KOPT-K1 (cell line): ENCODE results near the gene RIGI.

ENCODE experiments used
- H3K27ac ChIP-seq: fragments of 200-600 bp; sonication (generic); 2 replicates; pipeline ENCODE4 v1.5.1; 2016; ENCODE audit warnings: antibody characterized with exemption, mild to moderate bottlenecking, low read depth, low read length; ENCODE audit not compliant: poor library complexity, severe bottlenecking
- H3K36me3 ChIP-seq: fragments of 200-600 bp; sonication (generic); 2 replicates; pipeline ENCODE4 v1.5.1; 2017; ENCODE audit warnings: antibody characterized with exemption, mild to moderate bottlenecking, low read length, moderate library complexity; ENCODE audit not compliant: insufficient read depth
- H3K9me3 ChIP-seq: fragments of 200-600 bp; sonication (generic); 2 replicates; pipeline ENCODE4 v1.5.1; 2017; ENCODE audit warnings: antibody characterized with exemption, low read length, mild to moderate bottlenecking; ENCODE audit not compliant: insufficient read depth, poor library complexity, severe bottlenecking

The RIGI gene

DNA sequence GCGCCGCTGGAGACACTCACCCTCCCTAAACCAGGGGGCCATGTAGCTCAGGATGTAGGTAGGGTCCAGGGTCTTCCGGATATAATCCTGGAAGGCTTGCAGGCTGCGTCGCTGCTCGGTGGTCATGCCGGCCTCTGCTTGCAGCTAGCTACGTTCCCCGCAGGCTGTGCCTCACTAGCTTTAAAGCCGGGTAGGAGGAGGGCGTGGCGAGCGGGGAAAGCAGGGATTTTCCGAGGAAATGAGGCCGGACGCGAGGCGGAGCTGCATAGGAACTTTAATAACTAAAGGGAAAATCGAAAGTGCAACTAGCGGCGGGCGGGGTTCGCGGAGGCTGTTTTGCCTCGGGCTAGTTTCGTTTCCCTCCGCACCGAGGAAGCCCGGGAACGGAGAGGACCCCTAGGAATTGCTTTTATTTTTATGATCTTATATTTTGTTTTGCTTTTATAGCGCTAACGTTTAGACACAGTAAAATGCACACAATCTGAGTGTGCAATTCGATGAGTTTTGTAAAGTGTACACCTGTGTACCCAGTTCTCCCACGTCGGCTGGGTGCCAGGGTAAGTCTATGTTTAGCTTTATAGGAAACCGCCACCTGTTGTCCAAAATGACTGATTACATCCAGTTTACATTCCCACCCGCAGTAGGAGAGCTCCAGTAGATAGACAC is at the start of gene RIGI:
Gene RIGI, minus strand, starts transcription at position 156 of the 666 bp plus-strand sequence. Its CDS starts 30 bp downstream, at position 126.
- peaks cover 13% of the 10 kb centered on the region; the same call in 1 of the 2 replicates for H3K36me3 ChIP-seq
- H3K9me3 ChIP-seq = peaks cover 21% of the 10 kb centered on the region
- peak within 1 kb of the TSS; percentile 85 for H3K27ac ChIP-seq

DNA sequence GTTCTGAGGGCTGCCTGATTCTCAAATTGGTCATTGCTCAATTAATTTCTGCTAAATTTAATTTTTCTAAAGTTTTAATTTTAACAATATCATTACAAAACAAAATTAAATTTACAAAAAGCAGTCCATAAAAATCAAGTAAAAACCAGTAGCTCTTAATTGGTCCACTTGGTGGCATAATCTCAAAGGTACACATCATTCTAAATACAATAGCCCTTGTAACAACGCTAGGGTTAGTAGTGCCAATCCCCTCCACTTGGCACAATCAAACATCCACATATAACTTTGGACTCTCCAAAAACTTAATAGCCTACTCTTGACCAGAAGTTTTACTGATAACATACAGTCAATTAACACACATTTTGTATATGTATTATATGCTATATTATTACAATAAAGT is 48.9 kb upstream of the RIGI start:
- Histone ChIP-seq H3K27ac (no peak overlapping the region), H3K9me3 (no peaks in the 10 kb centered on the region), H3K36me3 (peaks cover 5% of the 10 kb centered on the region; the same call in 1 of the 2 replicates)

DNA sequence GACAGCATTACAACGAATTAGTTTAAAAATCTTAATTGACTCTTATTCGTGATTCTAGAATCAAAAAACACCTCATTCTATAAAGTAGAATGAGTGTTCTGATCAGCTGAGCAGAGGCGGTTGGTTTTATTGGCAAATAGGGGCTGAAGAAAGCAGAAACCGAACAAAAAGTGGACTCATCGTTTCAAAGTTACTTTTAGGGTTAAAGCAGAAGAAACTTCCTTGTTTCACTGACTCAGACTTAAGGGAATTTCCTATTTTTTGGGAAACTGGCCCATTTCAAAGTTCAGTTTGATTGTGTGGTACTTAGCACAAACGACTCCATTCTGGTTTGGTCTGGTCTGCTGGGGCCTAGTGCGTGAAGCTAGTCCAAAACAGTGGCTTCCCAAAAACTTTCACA is 47.8 kb upstream of the RIGI start:
- H3K9me3 ChIP-seq = no peaks in the 10 kb centered on the region
- H3K27ac ChIP-seq = no peak overlapping the region
- H3K36me3 ChIP-seq = peaks cover 5% of the 10 kb centered on the region; the same call in 1 of the 2 replicates

DNA sequence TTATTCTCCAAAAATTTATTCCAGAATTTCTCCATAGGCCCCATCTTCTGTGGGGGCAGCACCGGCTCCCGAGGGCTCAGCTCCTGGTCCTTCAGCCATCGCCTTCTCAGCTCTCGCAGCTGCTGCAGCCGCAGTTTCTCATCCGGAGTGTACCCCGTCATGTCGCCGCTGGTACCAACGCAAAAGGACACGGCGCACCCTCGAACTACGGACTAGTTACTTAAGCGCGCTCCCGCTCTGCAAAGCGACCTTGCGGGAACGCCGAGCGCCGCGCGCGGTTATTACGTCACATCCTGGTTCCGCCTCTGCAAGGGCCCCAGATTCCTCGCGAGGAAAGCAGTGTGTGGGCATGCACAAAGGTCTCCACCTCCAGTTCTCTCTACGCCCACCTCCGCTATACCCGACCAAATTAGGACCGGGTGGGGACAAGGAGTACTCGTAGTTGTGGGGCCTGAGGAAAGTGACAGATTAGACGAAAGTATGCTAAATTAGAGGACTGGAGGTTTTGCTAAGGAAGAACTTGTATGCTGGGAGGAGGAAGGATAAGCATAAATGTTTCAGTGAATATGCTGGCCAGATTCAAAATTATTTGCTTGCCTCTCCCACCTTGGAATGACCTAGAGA is 47.0 kb upstream of the RIGI start, which contains the start of gene NDUFB6:
Gene NDUFB6, minus strand, starts transcription at position 260 of the 624 bp plus-strand sequence. Its CDS starts 99 bp downstream, at position 161.
- Histone ChIP-seq H3K9me3 (no peaks in the 10 kb centered on the region), H3K27ac (peak within 1 kb of the TSS; percentile 60), H3K36me3 (peaks cover 8% of the 10 kb centered on the region; the same call in 1 of the 2 replicates)

DNA sequence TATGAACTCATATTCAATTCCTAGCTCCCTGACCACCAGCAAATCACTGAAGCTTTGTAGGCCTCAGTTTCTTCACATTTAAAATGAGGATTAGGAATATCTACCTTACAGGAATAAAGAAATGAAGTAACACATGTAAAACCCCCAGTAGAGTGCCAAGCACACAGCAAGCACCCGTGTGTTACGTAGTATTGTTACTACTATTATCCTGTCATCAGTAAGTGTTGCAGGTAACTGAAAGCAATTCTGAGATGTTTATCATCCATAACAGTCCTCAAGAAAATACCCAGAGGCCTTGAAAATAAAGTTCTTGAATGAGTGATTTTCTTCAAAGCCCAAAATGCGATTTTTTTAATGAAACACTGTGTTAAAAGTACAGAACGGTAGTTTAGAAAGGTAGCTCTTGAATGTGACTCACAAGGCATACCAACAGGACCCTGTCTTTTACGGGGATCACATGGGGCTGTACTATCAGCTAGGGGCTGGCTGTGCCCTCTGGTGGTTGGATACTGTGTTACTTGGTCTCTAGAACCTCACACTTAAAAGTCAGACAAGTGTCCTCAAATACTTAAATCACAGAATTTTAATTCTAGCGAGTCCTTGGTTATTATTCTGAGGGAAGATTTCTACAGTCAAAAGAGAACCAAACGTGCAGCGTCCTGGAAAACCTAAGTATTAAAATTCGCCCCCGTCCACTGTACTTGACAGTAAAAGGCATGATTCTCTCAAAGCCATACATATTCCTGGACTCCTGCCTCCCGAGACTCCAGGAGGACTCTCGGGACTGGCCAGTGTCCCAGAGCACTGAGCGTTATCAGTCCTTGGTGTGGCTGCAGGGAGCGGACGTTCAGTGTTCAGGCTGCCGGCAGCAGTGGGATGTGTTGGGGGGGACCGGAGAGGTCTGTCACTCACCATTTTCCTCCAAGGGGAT is 46.2 kb upstream of the RIGI start:
- peaks cover 14% of the 10 kb centered on the region; the same call in 1 of the 2 replicates for H3K36me3 ChIP-seq
- H3K27ac ChIP-seq = peak overlapping the region; percentile 60
- H3K9me3 ChIP-seq = no peaks in the 10 kb centered on the region

DNA sequence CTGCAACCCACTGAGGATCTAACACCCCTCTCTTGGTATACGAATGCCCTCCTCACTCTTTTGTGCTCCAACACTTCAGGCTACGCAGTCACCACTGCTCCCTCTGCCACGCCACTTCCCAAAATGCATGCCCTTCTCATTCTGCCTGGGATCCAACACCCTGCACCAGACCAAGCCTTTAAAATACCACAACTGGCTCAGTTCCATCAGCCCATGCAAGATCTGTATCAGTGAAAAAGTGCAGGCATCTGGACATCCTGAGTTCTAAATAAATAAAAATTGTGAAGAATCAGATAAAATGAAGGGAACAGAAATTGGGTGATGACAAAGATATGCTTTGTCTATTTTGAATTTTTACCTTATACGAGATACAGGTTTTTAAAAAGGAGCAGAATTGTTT is 44.3 kb upstream of the RIGI start:
- Histone ChIP-seq H3K27ac (no peak overlapping the region), H3K9me3 (no peaks in the 10 kb centered on the region), H3K36me3 (peaks cover 34% of the 10 kb centered on the region)

DNA sequence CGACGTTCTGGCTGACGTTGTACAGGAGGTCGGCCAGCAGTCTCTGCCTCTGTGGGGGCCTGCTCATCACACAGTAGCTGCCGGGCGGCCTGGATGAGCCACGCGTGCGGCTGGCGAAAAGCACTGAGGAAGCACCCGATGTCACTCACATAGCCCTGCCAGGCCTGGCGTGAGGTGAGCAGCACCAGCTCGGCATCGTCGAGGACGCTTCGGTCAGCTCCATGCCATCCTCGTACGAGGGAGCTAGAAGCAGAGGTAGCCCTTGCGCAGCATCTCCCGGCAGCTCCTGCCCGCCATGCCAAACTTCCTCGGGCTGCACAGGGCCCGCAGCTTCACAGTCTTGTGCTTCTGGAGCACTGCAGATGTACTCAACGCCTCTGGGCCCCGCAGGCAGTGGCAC is 40.8 kb upstream of the RIGI start:
- H3K36me3 ChIP-seq = peaks cover 51% of the 10 kb centered on the region
- H3K9me3 ChIP-seq = no peaks in the 10 kb centered on the region
- H3K27ac ChIP-seq = no peak overlapping the region

DNA sequence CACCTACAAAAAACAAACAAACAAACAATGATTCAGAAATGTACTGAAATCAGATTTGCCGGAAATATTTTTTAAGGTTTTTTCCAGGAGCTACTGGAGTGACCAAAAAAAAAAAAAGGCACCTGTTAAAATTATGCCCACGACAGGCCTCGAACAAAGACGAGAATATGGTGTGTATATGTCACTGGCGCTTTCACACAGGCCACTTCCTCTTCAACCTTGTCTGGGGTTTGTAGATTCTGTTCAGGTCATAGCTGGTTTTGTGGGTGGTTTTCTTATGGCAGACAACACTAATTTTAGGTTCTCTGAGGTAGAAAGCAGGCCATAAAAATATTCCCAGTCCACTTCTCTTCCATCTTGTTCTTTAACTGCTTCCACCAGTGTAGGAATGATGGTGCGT is 40.0 kb upstream of the RIGI start:
- Histone ChIP-seq H3K27ac (no peak overlapping the region), H3K9me3 (no peaks in the 10 kb centered on the region), H3K36me3 (peaks cover 51% of the 10 kb centered on the region)

DNA sequence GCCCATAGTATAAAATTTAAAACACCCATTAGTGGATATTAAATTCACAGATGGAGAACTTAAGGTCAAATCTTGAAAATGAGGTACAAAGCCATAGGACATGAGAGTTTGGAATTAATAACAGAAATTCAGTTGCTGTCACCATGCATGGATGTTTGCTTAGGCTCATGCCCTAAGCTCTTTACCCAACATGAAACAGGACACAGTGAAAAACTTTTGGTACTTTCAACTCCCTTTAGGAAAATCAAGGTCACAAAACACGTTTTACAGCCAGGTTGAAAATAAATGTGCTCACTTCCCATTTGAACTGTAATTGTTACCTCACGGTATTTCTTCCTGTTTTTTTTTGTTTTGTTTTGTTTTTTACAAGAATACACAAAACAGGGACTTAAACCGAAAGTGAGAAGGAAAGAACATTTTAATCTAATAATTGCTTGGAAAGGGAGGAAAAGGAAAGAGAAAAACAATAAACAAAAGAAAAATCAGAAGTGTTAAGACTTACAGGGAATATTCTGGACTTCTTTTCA is 32.5 kb upstream of the RIGI start:
- no peaks in the 10 kb centered on the region for H3K9me3 ChIP-seq
- 0 out of 2 replicates have a peak, but pooled peaks cover 5% of the 10 kb centered on the region for H3K36me3 ChIP-seq
- no peak overlapping the region for H3K27ac ChIP-seq

DNA sequence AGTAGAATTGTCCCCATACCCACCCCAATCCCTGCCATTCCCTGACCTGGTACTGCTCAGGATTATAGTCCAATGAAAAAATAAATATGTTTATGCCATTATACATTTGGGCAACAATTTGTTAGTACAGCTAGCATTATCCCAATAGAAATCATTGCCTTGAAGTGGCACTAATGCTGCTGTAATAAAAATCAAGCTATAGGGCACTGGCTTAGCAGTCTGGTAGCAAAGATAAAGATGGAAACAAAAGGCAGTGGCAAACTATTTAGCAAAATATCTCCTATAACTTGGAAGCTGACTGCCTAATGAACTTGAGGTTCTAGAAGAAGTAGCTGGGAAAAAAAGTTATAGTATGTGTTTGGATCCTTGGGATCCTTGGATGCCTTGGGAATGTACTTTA is 28.6 kb upstream of the RIGI start:
- H3K9me3 ChIP-seq = no peaks in the 10 kb centered on the region
- H3K36me3 ChIP-seq = peaks cover 4% of the 10 kb centered on the region; the same call in 1 of the 2 replicates
- H3K27ac ChIP-seq = no peak overlapping the region

DNA sequence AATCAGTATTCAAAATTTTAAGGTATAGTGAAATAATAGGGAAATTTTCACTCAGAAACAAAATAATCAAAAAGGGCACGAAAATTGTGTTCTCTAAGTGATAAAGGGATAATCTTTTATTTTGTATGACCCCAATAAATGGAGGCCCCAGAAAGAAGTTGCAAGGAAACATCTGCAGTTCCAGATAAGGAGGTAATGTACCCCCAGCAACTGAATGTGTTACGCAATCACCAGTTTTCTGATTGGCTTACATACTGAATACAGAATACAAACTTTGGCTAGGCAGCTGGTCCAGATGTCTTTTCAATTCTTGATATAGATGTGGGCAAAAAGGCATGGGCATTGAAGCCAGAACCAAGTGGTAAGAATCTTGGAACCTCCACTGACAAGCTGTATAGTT is 28.1 kb upstream of the RIGI start:
- no peak overlapping the region for H3K27ac ChIP-seq
- no peaks in the 10 kb centered on the region for H3K9me3 ChIP-seq
- peaks cover 4% of the 10 kb centered on the region; the same call in 1 of the 2 replicates for H3K36me3 ChIP-seq

DNA sequence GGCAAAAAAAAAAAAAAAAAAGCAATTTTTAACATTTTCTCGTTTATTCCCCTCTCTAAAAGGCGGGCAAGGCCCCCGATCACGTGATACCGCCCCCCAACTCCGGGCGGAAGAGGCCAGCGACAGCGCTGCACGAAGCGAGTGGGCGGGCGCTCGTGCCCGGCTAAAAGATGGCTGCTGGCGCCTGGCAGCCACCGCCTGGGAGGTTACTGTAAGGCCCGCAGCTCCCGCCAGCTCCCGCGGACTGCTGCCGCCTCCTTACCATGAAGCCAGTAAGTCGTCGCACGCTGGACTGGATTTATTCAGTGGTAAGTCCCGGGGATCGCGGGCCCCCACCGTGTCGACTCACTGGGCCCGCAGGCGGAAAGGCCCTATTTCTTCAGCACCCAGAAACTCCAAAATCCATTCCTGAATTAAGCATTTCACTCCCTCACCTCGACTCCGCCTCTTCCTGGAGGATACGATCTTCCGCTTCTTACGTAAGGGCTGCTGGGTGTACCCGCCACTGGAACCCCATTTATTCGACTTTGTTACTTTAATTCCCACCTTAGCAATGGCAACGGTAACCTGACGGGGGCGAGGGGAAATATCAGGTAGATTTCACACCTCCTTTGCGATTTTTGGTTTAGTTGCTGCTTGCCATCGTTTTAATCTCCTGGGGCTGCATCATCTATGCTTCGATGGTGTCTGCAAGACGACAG is 26.3 kb upstream of the RIGI start, which contains the start of the genes SMIM27 and TOPORS:
Gene SMIM27, plus strand, starts transcription at position 156 of the 701 bp plus-strand sequence. Its CDS starts 108 bp downstream, at position 264.
Gene TOPORS, minus strand, starts transcription at position 415 of the 701 bp plus-strand sequence. Its CDS starts 150 bp downstream, at position 265.
- peak within 1 kb of the TSS; percentile 92 for H3K27ac ChIP-seq
- H3K36me3 ChIP-seq = peaks cover 16% of the 10 kb centered on the region
- no peaks in the 10 kb centered on the region for H3K9me3 ChIP-seq

DNA sequence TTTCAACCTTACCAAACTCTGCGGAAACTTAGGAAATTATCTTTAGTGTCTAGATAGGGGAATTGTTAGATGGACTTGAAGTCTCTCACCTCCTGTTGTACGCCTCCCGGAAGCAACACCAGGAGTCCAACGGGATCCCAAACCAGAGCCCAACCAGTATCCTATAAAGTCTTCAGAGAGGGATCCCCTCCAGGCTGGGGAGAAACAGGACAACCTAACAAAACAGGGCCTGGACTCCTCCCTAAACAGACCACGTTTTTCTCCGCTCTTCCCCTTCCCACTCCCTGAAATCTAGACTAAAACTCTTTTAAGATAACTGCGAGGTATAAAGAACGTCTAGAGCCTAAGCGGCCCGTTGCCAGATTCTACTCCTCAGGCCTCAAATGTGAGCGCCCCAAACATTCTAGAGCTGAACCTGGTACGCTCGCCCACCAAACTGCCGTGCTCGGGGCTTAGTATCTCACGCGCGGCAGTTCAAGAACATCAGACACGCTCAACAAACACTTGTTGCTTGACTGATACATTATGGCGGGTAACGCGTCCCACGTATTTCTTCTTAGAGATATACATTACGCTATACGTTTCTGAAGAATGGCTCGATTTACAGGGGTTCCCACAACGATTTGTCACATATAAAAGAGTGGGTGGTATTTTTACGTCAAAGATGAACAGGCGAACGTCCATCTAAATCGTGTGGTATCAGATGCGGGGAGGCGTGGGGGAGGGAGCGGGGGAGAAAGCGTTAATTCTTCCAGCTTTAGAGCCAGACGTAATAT is 25.5 kb upstream of the RIGI start:
- H3K36me3 ChIP-seq = peaks cover 18% of the 10 kb centered on the region
- no peaks in the 10 kb centered on the region for H3K9me3 ChIP-seq
- peak overlapping the region; percentile 92 for H3K27ac ChIP-seq
